Measurements from ENCODE around the gene LAMB4.

LAMB4 gene

DNA sequence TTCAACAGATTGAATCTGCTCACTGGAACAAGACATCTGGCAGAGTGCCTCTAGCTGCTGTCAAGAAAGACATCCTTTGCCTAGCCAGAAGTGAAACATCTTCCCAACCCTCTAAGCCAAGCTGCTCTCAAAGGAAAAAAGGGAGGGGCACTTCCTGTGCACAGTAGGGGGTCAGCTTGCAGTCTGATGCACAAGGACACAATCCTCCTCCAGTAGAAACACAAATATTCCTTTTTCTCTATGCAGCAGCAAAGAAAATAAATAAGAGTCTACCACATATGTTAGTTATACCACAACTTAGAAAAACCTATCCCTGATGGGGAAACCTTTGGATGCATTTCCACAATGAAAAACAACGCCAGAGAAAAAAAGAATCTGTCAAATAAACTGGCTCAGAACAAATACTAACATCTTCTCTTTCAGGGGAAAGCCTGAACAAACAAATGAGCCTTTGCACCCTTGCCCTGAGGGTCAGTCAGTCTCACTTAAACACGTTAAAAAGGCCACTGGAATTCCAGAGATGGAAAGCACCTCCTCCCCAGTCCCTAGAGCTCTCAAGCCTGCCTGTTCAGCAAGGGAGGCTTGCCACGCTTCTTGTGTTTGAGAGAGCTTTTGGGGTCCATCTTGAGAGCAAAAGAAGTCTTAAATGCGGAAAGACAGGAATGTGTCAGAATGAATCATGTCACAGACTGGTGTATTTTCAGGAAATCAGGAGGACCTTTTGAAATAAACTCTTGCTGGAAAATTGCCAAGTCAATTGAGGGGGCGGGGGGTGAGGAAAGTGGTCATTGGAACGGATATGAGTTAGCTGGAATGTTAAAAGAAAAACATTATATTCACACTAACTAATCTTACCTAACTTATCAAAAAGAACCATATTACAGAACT is 134.7 kb downstream of the LAMB4 start:
- FAIRE-seq: peak; percentile 80
- peak; percentile 44 for DNase-seq (ENCODE audit: insufficient read length, low spot score)
- TF ChIP-seq POLR2A (IDR thresholded peaks at IDR 0.05; ENCODE audit: low read depth, low read length): no peak

DNA sequence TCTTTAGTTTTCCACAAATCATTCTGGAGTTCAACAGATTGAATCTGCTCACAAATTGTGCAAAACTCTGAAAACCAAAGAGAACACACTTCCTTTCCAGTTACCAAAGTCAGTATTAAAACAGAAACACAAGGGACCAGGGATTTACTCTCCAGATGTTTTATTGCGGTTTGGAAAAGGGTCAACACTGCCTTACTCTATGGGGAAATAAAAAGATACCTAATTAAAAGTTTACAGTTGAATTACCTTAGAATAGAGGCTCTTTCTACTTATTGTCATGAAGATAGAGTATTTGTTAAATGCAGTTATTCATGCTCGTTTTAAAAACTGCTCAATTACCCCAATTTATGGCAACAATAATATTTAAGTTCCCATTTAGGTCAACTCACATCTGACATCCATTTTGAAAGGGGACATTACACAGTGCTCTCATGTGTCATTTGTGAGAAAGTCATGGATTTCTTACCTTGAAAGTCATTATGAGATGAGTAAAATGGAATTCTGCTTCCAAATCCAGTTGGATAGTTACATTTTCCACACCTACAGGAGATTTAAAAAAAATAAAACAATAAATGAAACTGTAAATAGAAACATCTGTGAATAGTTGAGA is 135.6 kb downstream of the LAMB4 start:
- DNase-seq (ENCODE audit: insufficient read length, low spot score): no peak
- no peak for TF ChIP-seq POLR2A (IDR thresholded peaks at IDR 0.05; ENCODE audit: low read depth, low read length)
- FAIRE-seq: no peak

DNA sequence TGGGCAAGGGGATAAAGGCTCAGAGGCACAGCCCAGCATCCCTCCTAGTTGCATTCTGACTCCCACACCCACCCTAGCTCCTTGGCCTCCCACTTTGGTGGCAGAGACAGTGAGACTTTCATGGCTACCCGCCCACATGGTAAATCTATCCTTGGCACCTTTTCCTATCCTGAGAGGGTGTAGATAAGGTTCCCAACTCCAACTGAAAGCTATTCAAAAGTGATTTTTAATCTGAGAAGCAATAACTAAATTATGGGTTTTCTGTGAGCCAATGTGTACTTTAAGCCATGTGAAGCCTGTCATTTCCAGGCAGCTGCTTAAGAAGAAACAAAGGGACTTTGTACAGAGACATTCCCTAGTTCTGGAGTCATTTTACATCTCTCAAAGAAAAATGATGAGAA is 136.3 kb downstream of the LAMB4 start:
- TF ChIP-seq POLR2A (IDR thresholded peaks at IDR 0.05; ENCODE audit: low read depth, low read length): no peak
- FAIRE-seq (no peak), DNase-seq (ENCODE audit: insufficient read length, low spot score) (no peak)

DNA sequence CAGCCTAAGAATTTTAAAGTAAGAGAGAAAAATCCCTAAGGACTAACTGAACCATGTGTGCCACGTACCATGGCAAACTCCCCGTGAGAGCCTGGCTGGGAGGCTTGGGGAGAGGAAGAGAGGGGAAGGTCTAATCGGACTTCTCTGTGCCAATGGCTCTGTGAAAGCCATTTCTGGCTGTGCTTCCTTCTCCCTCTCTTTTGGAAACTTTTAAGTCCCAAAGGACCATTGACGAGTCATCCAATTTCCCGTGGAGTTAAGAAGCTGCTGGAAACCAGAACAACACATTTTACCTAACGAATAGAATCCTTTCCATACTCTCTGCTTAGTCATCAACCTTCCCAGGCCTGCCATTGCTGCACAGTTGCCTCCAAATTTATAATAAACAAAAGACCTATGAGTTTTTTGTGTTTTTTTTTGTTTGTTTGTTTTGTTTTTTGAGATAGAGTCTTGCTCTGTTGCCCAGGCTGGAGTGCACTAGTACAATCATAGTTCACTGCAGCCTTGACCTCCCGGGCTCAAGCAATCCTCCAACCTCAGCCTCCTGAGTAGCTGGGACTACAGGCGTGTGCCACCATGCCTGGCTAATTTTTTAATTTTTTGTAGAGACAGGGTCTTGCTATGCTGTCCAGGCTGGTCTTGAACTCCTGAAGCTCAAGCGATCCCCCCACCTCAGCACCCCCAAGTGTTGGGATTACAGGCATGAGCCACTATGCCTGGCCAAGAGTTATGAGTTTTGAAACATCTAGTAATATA is 140.4 kb downstream of the LAMB4 start:
- FAIRE-seq (no peak), DNase-seq (ENCODE audit: insufficient read length, low spot score) (no peak)
- TF ChIP-seq POLR2A (IDR thresholded peaks at IDR 0.05; ENCODE audit: low read depth, low read length): no peak

DNA sequence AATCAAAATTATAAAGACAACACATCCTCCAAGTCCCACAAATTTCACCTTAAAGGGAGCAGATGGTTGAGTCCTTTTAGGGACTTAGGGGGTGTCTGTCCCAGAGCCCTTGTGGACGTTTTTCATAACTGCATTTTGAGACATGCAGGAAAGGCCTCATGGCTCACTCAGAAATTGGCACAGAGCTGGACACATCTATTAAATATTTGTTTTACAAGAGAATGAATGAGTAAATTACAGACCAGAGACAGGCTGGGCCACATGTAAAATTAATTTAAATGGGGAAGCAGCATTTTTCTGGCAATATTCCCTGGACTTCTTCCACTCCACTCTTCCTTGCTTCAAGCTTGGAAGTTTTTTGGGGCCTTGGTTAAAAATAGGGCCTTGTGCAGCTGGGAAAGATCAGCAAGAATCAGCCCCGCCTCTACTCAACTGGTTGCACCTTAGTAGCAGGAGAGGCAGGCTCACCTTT is 147.2 kb downstream of the LAMB4 start:
- FAIRE-seq (no peak), DNase-seq (ENCODE audit: insufficient read length, low spot score) (no peak)
- TF ChIP-seq POLR2A (IDR thresholded peaks at IDR 0.05; ENCODE audit: low read depth, low read length): no peak

DNA sequence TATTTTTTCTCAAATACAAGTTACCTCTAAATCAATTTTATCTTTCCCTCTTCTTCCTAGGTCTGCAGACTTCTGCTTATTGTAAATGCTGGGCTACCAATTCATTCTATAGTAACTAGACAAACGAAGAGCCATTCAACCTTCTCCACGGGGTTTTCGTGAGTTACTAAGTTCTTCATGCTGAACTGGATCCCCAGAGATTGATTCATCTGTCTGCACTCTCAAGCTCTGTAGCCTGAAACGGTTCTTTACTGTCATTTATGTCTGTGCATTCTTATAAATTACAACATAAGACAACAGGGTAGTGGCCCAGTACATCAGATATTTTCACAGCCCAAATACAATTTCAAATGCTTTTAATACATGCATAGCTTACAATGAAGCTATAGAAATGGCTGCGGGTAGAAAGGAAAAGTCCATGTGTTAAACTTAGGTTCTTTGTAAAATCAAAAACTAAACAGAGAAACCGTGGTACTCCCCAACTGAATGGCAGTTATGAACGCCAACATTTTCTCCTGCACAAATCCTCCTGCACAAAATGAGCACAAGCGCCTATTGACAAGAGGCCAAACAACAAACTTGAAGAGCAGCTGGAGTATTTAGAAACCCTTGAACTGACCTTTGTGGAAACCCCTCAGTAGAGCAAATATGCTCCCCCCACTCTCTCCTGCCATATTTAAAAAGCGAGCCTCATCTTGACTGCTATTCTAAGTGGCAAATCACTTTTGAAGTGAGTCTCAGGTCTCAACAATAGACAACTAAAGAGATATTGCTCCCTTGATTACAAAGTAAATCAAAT is 147.9 kb downstream of the LAMB4 start:
- FAIRE-seq: no peak

DNA sequence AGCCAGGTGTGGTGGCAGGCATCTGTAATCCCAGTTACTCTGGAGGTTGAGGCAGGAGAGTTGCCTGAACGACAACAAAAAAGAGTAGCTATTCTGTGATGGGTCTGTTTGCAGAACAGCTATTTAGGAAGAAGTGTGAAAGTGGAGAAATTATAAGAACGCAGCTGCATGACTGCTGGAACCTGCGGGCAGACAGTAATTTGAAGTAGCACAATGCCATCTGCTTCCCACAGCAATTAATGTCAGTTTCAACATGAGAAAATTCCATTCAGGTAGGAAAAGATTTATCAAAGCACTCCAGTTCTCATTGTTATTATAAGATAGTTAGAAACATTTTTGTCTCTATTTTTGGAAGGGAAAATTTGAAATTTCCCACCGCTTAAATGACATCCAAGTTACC is 148.7 kb downstream of the LAMB4 start:
- no peak for TF ChIP-seq POLR2A (IDR thresholded peaks at IDR 0.05; ENCODE audit: low read depth, low read length)
- DNase-seq (ENCODE audit: insufficient read length, low spot score): no peak
- no peak for FAIRE-seq

More for the DNA sequence above, 147.9 kb downstream of the LAMB4 start:
- TF ChIP-seq POLR2A (IDR thresholded peaks at IDR 0.05; ENCODE audit: low read depth, low read length): no peak
- no peak for DNase-seq (ENCODE audit: insufficient read length, low spot score)

DNA sequence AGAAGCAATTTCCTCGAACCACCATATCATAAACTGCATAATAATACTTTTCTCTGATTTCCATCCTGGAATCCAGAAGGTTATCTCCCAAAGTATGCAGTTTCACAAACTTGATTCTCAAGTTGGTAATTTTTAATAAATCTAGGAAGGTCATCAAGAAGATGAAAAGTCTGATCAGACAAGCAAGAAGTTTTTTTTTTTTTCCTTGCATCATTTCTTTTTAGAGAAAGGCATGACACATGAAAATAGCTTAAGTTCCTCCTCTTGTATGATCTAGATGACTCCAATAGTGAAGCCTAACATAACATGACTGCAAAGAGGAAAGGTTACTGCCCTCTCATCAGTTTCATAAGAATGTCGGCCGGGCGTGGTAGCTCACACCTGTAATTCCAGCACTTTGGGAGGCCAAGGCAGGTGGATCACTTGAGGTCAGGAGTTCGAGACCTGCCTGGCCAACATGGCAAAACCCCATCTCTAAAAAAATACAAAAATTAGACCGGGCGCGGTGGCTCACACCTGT is 149.4 kb downstream of the LAMB4 start:
- FAIRE-seq: no peak
- no peak for DNase-seq (ENCODE audit: insufficient read length, low spot score)
- no peak for TF ChIP-seq POLR2A (IDR thresholded peaks at IDR 0.05; ENCODE audit: low read depth, low read length)

DNA sequence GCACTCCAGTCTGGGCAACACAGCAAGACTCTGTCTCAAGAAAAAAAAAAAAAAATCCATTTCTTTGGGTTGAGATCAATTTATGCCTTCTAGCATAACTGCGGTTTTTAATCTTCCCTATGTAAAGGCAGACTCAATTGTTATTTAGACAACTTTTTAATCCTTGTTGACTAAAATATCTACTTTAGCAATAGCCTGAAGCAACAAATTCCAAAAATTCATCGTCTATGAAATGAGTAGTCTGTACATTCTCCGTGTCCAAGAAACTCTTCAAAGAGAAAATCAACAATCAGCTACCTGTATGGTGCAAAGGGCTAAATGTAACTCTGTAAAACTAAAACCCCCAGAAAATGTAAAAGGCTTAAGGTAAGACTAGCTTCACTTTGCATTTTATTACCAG is 150.0 kb downstream of the LAMB4 start:
- FAIRE-seq (no peak), DNase-seq (ENCODE audit: insufficient read length, low spot score) (no peak)

DNA sequence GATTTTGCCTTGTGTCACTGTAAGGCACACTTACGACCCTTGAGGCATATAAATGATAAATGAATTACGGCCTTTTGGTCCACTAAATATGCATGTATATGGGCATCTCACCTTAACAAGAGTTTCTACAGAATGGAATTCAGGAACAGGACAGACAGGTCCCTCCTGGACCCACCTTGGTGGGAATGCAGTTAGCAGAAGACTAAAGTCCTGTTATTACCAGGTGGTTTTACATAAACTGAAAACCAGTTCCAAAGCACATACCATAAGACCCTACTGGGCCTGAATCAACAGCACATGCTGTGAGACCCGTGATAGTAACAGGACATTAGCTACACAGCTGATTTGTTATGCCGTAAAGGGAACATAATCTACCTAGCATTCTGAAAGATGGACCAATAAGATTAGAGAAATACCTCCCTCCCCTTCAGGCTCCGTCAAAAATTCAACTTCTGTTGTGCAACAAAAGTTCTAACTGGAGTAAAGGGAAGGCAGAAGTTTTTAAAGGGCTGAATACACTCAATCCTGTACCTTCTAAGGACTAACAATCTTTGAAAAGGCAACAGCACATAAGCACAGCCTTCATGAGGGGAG is 151.2 kb downstream of the LAMB4 start:
- no peak for DNase-seq (ENCODE audit: insufficient read length, low spot score)
- no peak for FAIRE-seq
- no peak for TF ChIP-seq POLR2A (IDR thresholded peaks at IDR 0.05; ENCODE audit: low read depth, low read length)

More for the DNA sequence above, 150.0 kb downstream of the LAMB4 start:
- TF ChIP-seq POLR2A (IDR thresholded peaks at IDR 0.05; ENCODE audit: low read depth, low read length): no peak

DNA sequence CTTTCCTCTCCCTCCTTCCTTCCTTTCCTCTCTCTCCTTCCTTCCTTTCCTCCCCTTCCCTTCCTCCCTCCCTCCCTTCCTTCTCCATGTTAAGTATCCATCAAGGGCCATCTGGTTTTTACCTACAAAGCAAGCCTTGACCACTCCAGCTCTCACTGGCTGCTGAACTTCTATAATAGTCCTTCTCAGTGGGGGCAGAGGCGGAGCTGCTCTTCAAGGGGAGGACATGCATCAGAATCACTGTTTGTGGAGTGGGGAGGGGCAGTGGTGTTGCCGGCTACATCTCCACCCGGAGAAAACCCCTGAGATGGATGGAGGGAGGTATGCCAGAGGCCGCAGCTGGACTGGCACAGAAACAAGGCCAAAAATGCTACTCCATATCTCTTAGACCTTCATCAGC is 153.1 kb downstream of the LAMB4 start:
- no peak for DNase-seq (ENCODE audit: insufficient read length, low spot score)
- no peak for FAIRE-seq
- TF ChIP-seq POLR2A (IDR thresholded peaks at IDR 0.05; ENCODE audit: low read depth, low read length): no peak

DNA sequence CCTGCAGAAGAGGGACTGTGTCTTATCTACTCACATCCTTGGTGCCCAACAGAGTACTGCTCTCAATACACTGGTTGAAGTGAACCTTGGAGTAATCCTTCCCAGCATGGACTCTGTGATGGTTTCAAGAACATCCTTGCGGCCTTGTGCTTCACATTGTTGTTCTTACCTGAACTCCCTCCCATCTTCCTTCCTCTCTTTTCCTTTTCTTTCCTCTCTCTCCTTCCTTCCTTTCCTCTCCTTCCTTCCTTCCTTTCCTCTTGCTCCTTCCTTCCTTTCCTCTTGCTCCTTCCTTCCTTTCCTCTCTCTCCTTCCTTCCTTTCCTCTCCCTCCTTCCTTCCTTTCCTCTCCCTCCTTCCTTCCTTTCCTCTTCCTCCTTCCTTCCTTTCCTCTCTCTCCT is 153.5 kb downstream of the LAMB4 start:
- no peak for TF ChIP-seq POLR2A (IDR thresholded peaks at IDR 0.05; ENCODE audit: low read depth, low read length)
- FAIRE-seq (no peak), DNase-seq (ENCODE audit: insufficient read length, low spot score) (no peak)
